OCI-LY3 (cell line): ENCODE results near the gene UBE2E2.

Experiments used
- H2AFZ ChIP-seq: fragments of 200-600, 300-600 bp; shearing (Covaris generic); 2 replicates; pipeline ENCODE4 v1.6.0; 2014; ENCODE audit warnings: antibody characterized with exemption, low read depth, low read length
- H3K27ac ChIP-seq: fragments of 200-600, 300-600 bp; sonication (generic); 2 replicates; pipeline ENCODE4 v1.5.1; 2014; ENCODE audit warnings: mild to moderate bottlenecking, low read length, moderate library complexity, mixed read lengths
- H3K27me3 ChIP-seq: fragments of 200-600, 300-600 bp; sonication (generic); 2 replicates; pipeline ENCODE4 v1.6.1; 2014; ENCODE audit warnings: low read depth, low read length, mixed read lengths
- H3K36me3 ChIP-seq: fragments of 200-600, 300-600 bp; sonication (generic); replicated peaks from 2 replicates; pipeline ENCODE3; 2014; ENCODE audit warnings: low read depth, low read length, mixed read lengths
- H3K4me1 ChIP-seq: fragments of 300-600, 200-600 bp; sonication (generic); 2 replicates; pipeline ENCODE4 v1.6.1; 2014; ENCODE audit warnings: low read length, mixed read lengths
- H3K4me2 ChIP-seq: fragments of 200-600, 300-600 bp; sonication (generic); 2 replicates; pipeline ENCODE4 v1.6.1; 2014; ENCODE audit warnings: low read length, mixed read lengths
- H3K4me3 ChIP-seq: fragments of 300-600, 200-600 bp; sonication (generic); 2 replicates; pipeline ENCODE4 v1.5.1; 2014; ENCODE audit warnings: antibody characterized with exemption, mild to moderate bottlenecking, low read length, moderate library complexity
- H3K79me2 ChIP-seq: fragments of 300-600, 200-600 bp; shearing (Covaris generic); 2 replicates; pipeline ENCODE4 v1.6.1; 2014; ENCODE audit warnings: mild to moderate bottlenecking, low read length, mixed read lengths
- H3K9ac ChIP-seq: fragments of 300-600, 200-600 bp; shearing (Covaris generic); 2 replicates; pipeline ENCODE4 v1.6.0; 2014; ENCODE audit warnings: mild to moderate bottlenecking, low read length, moderate library complexity
- H3K9me3 ChIP-seq: fragments of 200-600, 300-600 bp; shearing (Covaris generic); 2 replicates; pipeline ENCODE4 v1.6.1; 2014; ENCODE audit warnings: low read length, mixed read lengths; ENCODE audit not compliant: insufficient read depth
- H4K20me1 ChIP-seq: fragments of 200-600, 300-600 bp; sonication (generic); 2 replicates; pipeline ENCODE4 v1.6.1; 2016; ENCODE audit warnings: low read length, mixed read lengths; ENCODE audit not compliant: insufficient read depth
- CTCF ChIP-seq: fragments of 200-600, 300-600 bp; sonication (generic); IDR thresholded peaks from 2 replicates; pipeline ENCODE4 v1.5.1; 2014; ENCODE audit warnings: antibody characterized with exemption, low read length, low read depth
- EZH2phosphoT487 ChIP-seq: fragments of 200-600 bp; shearing (Covaris generic); IDR thresholded peaks from 2 replicates; pipeline ENCODE4 v1.6.1; 2018; ENCODE audit warnings: antibody characterized with exemption, mixed run types, low read depth

Gene UBE2E2

GRCh38 chr3:23389686-23390085, 186.6 kb downstream of the UBE2E2 start:
- H3K9ac ChIP-seq: peak overlapping the region; percentile 49

GRCh38 chr3:23390446-23390845, 187.3 kb downstream of the UBE2E2 start:
- peak overlapping the region; percentile 97 for H3K4me2 ChIP-seq
- H3K9ac ChIP-seq: peak overlapping the region; percentile 15; the same call in 1 of the 2 replicates
- H3K4me1 ChIP-seq: peaks cover 64% of the 10 kb centered on the region
- TF ChIP-seq CTCF (no peak), EZH2phosphoT487 (no peak)
- H3K4me3 ChIP-seq: peak overlapping the region; percentile 70
- peaks cover 23% of the 10 kb centered on the region for H4K20me1 ChIP-seq
- peaks cover 20% of the 10 kb centered on the region for H3K79me2 ChIP-seq
- no peaks in the 10 kb centered on the region for H3K36me3 ChIP-seq
- H3K9me3 ChIP-seq: no peaks in the 10 kb centered on the region
- H2AFZ ChIP-seq: no peak overlapping the region
- no peaks in the 10 kb centered on the region for H3K27me3 ChIP-seq
- peak overlapping the region; percentile 60 for H3K27ac ChIP-seq

More at GRCh38 chr3:23389686-23390085, 186.6 kb downstream of the UBE2E2 start:
- Histone ChIP-seq H3K9me3 (no peaks in the 10 kb centered on the region), H3K27ac (peak overlapping the region; percentile 60), H4K20me1 (peaks cover 28% of the 10 kb centered on the region), H3K4me1 (peaks cover 59% of the 10 kb centered on the region), H2AFZ (no peak overlapping the region), H3K36me3 (no peaks in the 10 kb centered on the region), H3K4me2 (peak overlapping the region; percentile 97), H3K79me2 (peaks cover 23% of the 10 kb centered on the region), H3K4me3 (peak overlapping the region; percentile 70), H3K27me3 (no peaks in the 10 kb centered on the region)
- TF ChIP-seq CTCF (no peak), EZH2phosphoT487 (no peak)

GRCh38 chr3:23390989-23391553, 187.9 kb downstream of the UBE2E2 start:
- peaks cover 65% of the 10 kb centered on the region for H3K4me1 ChIP-seq
- TF ChIP-seq EZH2phosphoT487: no peak
- TF ChIP-seq CTCF: no peak
- peaks cover 17% of the 10 kb centered on the region; the same call in 1 of the 2 replicates for H3K79me2 ChIP-seq

GRCh38 chr3:23395115-23395514, 192.0 kb downstream of the UBE2E2 start:
- Histone ChIP-seq H3K9ac (peak overlapping the region; percentile 21; the same call in 1 of the 2 replicates), H3K4me3 (peak overlapping the region; percentile 58), H3K27ac (peak overlapping the region; percentile 0; the same call in 1 of the 2 replicates)

More at GRCh38 chr3:23390989-23391553, 187.9 kb downstream of the UBE2E2 start:
- H2AFZ ChIP-seq: no peak overlapping the region
- H3K36me3 ChIP-seq: no peaks in the 10 kb centered on the region
- no peaks in the 10 kb centered on the region for H3K27me3 ChIP-seq
- H3K9me3 ChIP-seq: no peaks in the 10 kb centered on the region
- H3K27ac ChIP-seq: no peak overlapping the region
- H3K4me2 ChIP-seq: no peak overlapping the region
- H3K4me3 ChIP-seq: no peak overlapping the region
- peaks cover 21% of the 10 kb centered on the region for H4K20me1 ChIP-seq
- no peak overlapping the region for H3K9ac ChIP-seq

More at GRCh38 chr3:23395115-23395514, 192.0 kb downstream of the UBE2E2 start:
- Histone ChIP-seq H3K79me2 (peaks cover 14% of the 10 kb centered on the region; the same call in 1 of the 2 replicates), H4K20me1 (peaks cover 3% of the 10 kb centered on the region; the same call in 1 of the 2 replicates), H3K36me3 (no peaks in the 10 kb centered on the region), H2AFZ (no peak overlapping the region), H3K4me2 (peak overlapping the region; percentile 80), H3K9me3 (no peaks in the 10 kb centered on the region), H3K27me3 (no peaks in the 10 kb centered on the region), H3K4me1 (peaks cover 34% of the 10 kb centered on the region)
- TF ChIP-seq CTCF (no peak), EZH2phosphoT487 (no peak)
